Pancreas (tissue), 10 donors: ENCODE data around the gene S100A16. TPM values are rescaled to one million over a fixed set of nuclear protein-coding genes. Genes with fewer than 3 reads are reported as not detected.
A peak's percentile ranks its signal among the peaks of the same experiment; 100 is the strongest.

Experiments
- ATAC-seq, 4 donors: fragments of 200-7000 bp; cut with Tn5 transposase; one replicate each; pipeline versions ENCODE4 v1.8.0 to v1.9.1; 2020; ENCODE audit warnings: mild to moderate bottlenecking in 4 of 4, moderate library complexity in 4 of 4
- DNase-seq, 6 donors: peaks; one replicate each; pipeline ENCODE4 v3.0.0-alpha.2; 2020
- FAIRE-seq: peaks from 2 replicates; lab custom pipeline; 2012; peaks lifted over from hg19 to GRCh38; lab: Jason Lieb, UNC
- H3K27ac ChIP-seq, 4 donors: fragments of 200-600 bp; sonication (generic); 1 replicate in 3 of 4; 2 replicates in 1 of 4; pipeline versions ENCODE4 v1.5.0 to v1.8.0; 2020
- H3K27me3 ChIP-seq, 4 donors: fragments of 200-600 bp; one replicate each; pipeline ENCODE4 v1.8.0; 2021
- H3K36me3 ChIP-seq, 3 donors: fragments of 200-600 bp; sonication (generic) in 1 of 3; one replicate each; pipeline versions ENCODE4 v1.5.0 to v1.8.0; 2020 to 2021
- H3K4me1 ChIP-seq, 3 donors: fragments of 200-600 bp; one replicate each; pipeline ENCODE4 v1.8.0; 2021
- H3K4me3 ChIP-seq, 4 donors: fragments of 200-600 bp; sonication (generic) in 2 of 4; one replicate each; pipeline versions ENCODE4 v1.5.0 to v1.8.0; 2020 to 2021
- H3K9me3 ChIP-seq, 4 donors: fragments of 200-600 bp; one replicate each; pipeline ENCODE4 v1.8.0; 2021
- WGBS, 2 donors: extraction: QIAGEN DNeasy Blood & Tissue Kit; methylation state at CpG; one replicate each; pipeline ENCODE4 v1.1.7; 2013; 5-methylcytosine and 5-hydroxymethylcytosine counted together
- intact Hi-C, 3 donors: fragments of 100-400 bp; cut with DNase I; formaldehyde crosslinking; loops; one replicate each; pipeline versions ENCODE4 v1.11.1 to v1.14.2; 2022
- polyA plus RNA-seq, 2 donors: library from polyadenylated mRNA; stranded (reverse); fragments of 200-250 nt; gene quantifications; one replicate each; pipeline ENCODE4 v1.2.3, GENCODE V29; 2013
- total RNA-seq, 6 donors: library from RNA; stranded (reverse); fragmentation: NEBNext Ultra II Directional in 4 of 6; extraction: Animal tissue kit (Norgen Biotek cat#: 25700) in 4 of 6; gene quantifications; one replicate each; pipeline versions ENCODE4 v1.2.1 to v1.2.4, GENCODE V29; 2021 to 2023
- TF ChIP-seq, protein P1 (sequence below), 4 donors: fragments of 200-600 bp; sonication (generic) in 3 of 4; IDR thresholded peaks; one replicate each; pipeline versions ENCODE4 v1.5.0 to v1.8.0; 2021; ENCODE audit warnings: antibody characterized with exemption in 4 of 4
- donor health status: healthy with polysubstance abuse.
- donor health status: DM: no; HTN: no; CAD: no; lungs with moderate emphysema.
- donor health status: DM: no; HTN: no; CAD: no.
- donor health status: control.
- donor health status: control.
- donor health status: Bipolar disorder and iron deficiency.
- donor health status: DM: yes; HTN: yes; CAD: no.
- donor health status: DM: no; HTN: no; CAD: no.
- donor health status: DM: no; HTN: no; CAD: no.
- donor health status: DM: yes; HTN: yes; CAD: no.

S100A16 gene
- total and polyA plus RNA-seq, 8 donors, result 8.1 to 43.9 (median 21.4) TPM

- no peaks in the 10 kb centered on the region for H3K27me3 ChIP-seq
- peak overlapping the region; percentile 58 to 94 (median 84) for H3K27ac ChIP-seq
- ATAC-seq (no peak), FAIRE-seq (no peak), DNase-seq (peak in 1 of 6 donors; percentile 21)
- intact Hi-C loops, result no loop called here
- H3K4me3 ChIP-seq, result peak overlapping the region; percentile 32 to 66 (median 48)
- TF ChIP-seq, protein P1, sequence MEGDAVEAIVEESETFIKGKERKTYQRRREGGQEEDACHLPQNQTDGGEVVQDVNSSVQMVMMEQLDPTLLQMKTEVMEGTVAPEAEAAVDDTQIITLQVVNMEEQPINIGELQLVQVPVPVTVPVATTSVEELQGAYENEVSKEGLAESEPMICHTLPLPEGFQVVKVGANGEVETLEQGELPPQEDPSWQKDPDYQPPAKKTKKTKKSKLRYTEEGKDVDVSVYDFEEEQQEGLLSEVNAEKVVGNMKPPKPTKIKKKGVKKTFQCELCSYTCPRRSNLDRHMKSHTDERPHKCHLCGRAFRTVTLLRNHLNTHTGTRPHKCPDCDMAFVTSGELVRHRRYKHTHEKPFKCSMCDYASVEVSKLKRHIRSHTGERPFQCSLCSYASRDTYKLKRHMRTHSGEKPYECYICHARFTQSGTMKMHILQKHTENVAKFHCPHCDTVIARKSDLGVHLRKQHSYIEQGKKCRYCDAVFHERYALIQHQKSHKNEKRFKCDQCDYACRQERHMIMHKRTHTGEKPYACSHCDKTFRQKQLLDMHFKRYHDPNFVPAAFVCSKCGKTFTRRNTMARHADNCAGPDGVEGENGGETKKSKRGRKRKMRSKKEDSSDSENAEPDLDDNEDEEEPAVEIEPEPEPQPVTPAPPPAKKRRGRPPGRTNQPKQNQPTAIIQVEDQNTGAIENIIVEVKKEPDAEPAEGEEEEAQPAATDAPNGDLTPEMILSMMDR (IDR thresholded peaks at IDR 0.05), result no peak
- 10 to 12% methylated on average over 8 of the region's 8 CpGs for WGBS, 2 donors
- peaks cover 10 to 33% (median 18%) of the 10 kb centered on the region in 3 donors for H3K36me3 ChIP-seq
- H3K4me1 ChIP-seq, result peaks cover 0 to 9% (median 6%) of the 10 kb centered on the region in 3 donors
- no peaks in the 10 kb centered on the region for H3K9me3 ChIP-seq
Observed at GRCh38 chr1:153659175-153659534, 46.2 kb upstream of the S100A16 start.

GRCh38 chr1:153658400-153659174 lies 45.6 kb upstream of the S100A16 start, which contains the start of gene SNAPIN:
TSS of gene SNAPIN (plus strand) at chr1:153658703. CDS start at chr1:153658744, 41 bp downstream.
- WGBS, 2 donors, result 2 to 3% methylated on average over 47 to 53 of the region's 53 CpGs
- peak within 1 kb of the TSS; percentile 32 to 66 (median 48) for H3K4me3 ChIP-seq
- TF ChIP-seq, protein P1 (IDR thresholded peaks at IDR 0.05), result no peak
- H3K27me3 ChIP-seq, result no peaks in the 10 kb centered on the region
- no peaks in the 10 kb centered on the region for H3K9me3 ChIP-seq
- intact Hi-C loops, result no loop called here
- FAIRE-seq (no peak), DNase-seq (peak; percentile 91 to 95 (median 92)), ATAC-seq (peak; percentile 96 to 98 (median 97))
- H3K4me1 ChIP-seq, result peaks cover under 1 to 10% (median 6%) of the 10 kb centered on the region in 3 donors
- H3K36me3 ChIP-seq, result peaks cover 10 to 28% (median 13%) of the 10 kb centered on the region in 3 donors
- H3K27ac ChIP-seq, result peak within 1 kb of the TSS; percentile 58 to 94 (median 84)

DNA sequence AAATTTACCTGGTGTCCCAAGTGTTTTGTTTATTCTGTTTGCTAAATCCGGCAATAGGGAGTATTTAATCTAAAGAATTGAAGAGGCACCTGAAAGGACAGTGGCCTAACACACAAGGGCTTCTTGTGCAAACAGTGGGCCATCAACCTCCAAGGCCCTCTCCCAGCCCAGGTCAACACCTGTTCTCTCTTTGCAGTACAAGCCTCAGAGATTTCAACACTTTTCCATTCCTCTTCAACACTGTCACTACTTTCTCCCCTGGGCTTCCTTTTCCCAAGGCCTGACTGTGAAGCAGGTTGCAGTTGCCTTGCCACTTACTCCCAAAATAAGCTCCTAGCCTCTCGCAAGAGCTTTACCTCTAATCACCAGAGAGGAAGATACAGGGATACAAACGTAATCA lies 42.4 kb upstream of the S100A16 start:
- DNase-seq, result peak in 1 of 6 donors; percentile 29
- intact Hi-C loops, result no loop called here
- no peaks in the 10 kb centered on the region for H3K36me3 ChIP-seq
- no peak for FAIRE-seq
- TF ChIP-seq, protein P1 (IDR thresholded peaks at IDR 0.05), result no peak
- 62 to 63% methylated on average over 3 of the region's 3 CpGs for WGBS, 2 donors
- no peak for ATAC-seq
- H3K27me3 ChIP-seq, result no peaks in the 10 kb centered on the region
- no peak overlapping the region for H3K4me3 ChIP-seq
- H3K27ac ChIP-seq, result no peak overlapping the region
- no peaks in the 10 kb centered on the region for H3K9me3 ChIP-seq
- peaks cover 12 to 23% (median 22%) of the 10 kb centered on the region in 3 donors for H3K4me1 ChIP-seq

DNA sequence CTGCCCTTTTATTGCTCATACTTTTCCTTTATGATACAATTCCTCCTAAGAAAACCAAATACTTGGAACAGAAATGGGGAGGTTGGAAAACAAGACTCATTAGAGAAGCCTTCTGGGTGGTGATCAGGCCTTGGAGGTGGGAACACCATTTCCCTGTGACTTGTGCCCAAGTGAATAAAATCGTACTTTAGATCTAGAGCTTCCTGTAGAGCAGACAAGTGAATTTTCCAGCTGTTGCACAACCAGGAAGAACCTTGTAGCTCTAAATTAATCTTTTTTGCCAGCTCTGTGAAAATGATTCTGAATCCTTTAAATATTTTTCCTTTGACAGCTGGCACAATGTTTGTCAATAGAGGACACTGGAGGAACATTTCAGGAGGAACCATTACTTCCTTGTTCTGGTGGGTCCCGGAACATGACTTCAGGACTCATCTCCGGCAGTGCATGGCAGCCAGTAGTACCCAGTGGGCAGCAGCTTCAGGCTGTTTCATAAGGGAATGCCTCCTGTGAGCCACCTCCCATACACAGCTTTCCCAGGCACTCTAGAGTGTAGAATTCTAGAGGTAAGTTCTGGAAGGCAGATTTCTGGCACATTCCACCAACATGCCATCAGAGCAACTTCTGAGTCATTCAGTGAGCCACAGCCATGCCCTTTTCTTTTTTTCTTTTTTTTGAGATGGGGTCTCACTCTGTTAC lies 40.0 kb upstream of the S100A16 start:
- intact Hi-C loops, result no loop called here
- peak overlapping the region; percentile 62 to 80 (median 73) for H3K27ac ChIP-seq
- DNase-seq, result peak in 2 of 6 donors; percentile 50 to 59
- peak; percentile 21 to 50 (median 40) for ATAC-seq
- no peaks in the 10 kb centered on the region for H3K9me3 ChIP-seq
- H3K4me3 ChIP-seq, result no peak overlapping the region
- 35 to 39% methylated on average over 3 of the region's 3 CpGs for WGBS, 2 donors
- no peaks in the 10 kb centered on the region for H3K27me3 ChIP-seq
- H3K36me3 ChIP-seq, result no peaks in the 10 kb centered on the region
- TF ChIP-seq, protein P1 (IDR thresholded peaks at IDR 0.05), result no peak
- peaks cover 30 to 39% (median 37%) of the 10 kb centered on the region in 3 donors for H3K4me1 ChIP-seq
- no peak for FAIRE-seq
